ENCODE measurements around the gene SLC9A9.

Gene SLC9A9

GRCh38 chr3:143652118-143652517 is 196.2 kb downstream of the SLC9A9 start:
- no peak for DNase-seq (ENCODE audit: low spot score)
- no peak for TF ChIP-seq CTCF (IDR thresholded peaks at IDR 0.05; ENCODE audit: extremely low read depth, missing control alignments)

DNA sequence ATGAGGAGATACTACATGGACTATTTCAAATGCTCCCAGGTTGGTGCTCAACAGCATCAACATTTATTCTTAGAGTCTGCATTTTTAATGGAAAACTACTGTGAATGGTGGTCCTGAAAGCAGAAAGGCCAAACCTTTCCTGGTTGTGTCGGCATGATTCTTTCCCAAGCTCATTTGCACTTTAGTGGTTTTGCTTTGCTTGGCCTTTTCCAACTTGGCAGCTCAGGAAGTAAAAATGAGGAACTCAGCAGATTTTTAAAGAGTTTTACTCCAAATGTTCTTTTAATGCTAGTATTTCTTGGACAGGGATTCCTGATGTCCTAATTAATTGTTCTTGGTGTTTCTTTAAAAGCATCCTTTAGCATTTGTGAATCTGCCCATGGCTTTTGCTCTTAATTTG is 197.4 kb downstream of the SLC9A9 start:
- no peak for TF ChIP-seq CTCF (IDR thresholded peaks at IDR 0.05; ENCODE audit: extremely low read depth, missing control alignments)
- DNase-seq (ENCODE audit: low spot score): no peak

- no peak for TF ChIP-seq CTCF (IDR thresholded peaks at IDR 0.05; ENCODE audit: extremely low read depth, missing control alignments)
- no peak for DNase-seq (ENCODE audit: low spot score)
Measured at GRCh38 chr3:143650120-143650519, 198.1 kb downstream of the SLC9A9 start.

DNA sequence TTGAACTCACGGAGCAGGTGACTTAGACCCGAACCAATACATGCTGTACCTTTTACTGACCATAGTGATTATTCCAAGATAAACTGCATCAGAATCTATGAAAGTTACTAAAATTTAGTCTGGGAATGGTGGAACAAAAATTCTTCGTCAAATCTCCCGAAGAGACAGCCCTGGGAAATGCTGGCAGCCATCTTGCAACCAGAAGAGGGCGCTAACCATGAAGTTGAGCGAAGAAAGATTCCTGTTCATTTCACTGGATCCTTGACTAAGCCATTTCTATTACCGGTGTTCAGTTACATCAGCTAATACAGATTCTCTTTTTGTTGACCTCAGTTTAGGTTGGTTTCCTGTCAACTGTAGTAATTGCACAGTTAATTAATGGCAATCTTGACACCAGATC is 199.6 kb downstream of the SLC9A9 start:
- no peak for TF ChIP-seq CTCF (IDR thresholded peaks at IDR 0.05; ENCODE audit: extremely low read depth, missing control alignments)
- no peak for DNase-seq (ENCODE audit: low spot score)

DNA sequence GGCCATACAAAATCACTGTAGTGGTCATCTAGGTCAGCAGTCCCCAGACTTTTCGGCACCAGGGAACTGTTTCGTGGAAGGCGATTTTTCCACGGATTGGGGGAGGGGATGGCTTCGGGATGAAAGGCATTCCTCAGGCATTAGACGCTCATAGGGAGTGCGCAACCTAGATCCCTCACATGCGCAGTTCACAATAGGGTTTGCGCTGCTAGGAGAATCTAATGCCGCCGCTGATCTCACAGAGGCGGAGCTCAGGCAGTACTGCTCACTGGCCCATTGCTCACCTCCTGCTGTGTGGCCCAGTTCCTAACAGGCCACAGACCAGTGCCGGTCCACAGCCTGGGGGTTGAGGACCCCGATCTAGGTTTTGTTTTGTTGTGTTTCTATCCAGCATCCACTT is 200.1 kb downstream of the SLC9A9 start:
- no peak for DNase-seq (ENCODE audit: low spot score)
- no peak for TF ChIP-seq CTCF (IDR thresholded peaks at IDR 0.05; ENCODE audit: extremely low read depth, missing control alignments)

DNA sequence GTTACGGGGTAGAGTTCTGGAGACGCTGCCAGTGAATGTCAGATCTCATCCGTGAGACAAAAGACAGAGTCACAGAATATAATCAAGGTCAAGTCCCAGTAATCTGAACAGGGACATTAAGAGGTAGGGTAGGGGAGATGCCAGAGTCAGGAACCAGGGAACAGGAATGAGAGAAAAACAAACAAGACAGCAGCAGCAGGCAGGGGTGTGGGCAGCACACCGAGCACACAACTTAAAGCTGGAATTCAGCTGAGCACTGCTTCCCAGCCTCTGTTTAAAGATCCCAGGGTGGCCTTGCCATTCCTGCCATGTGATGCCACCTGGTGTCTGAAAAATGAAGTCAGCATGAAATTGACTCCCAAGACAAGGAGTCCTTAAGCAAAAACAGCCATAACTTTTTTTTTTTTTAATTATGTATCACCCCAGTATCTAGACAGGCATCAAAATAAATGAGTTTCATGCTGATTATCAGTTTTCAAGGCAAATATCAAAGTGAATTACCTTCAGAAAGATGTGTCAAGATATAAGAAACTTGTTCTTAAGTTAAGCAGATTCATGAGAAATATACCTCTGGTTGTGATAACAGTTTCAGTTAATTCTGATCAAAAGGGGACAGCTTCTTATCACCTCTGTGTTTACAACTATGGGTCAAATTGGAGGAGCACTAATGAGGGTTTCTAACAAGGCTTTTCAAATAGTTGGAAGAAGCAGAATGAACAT is 203.7 kb downstream of the SLC9A9 start:
- peak; percentile 47 for TF ChIP-seq CTCF (IDR thresholded peaks at IDR 0.05; ENCODE audit: extremely low read depth, missing control alignments)
- DNase-seq (ENCODE audit: low spot score): peak; percentile 43

GRCh38 chr3:143643905-143644304 is 204.4 kb downstream of the SLC9A9 start:
- DNase-seq (ENCODE audit: low spot score): no peak
- TF ChIP-seq CTCF (IDR thresholded peaks at IDR 0.05; ENCODE audit: extremely low read depth, missing control alignments): no peak

Measured in GM20000 (cell line).